ENCODE measurements around the gene SORL1.

Gene SORL1

GRCh38 chr11:121451986-121452608 lies at the start of gene SORL1:
Gene SORL1 (plus strand): TSS chr11:121452314. CDS start chr11:121452332, 18 bp downstream.
- TF ChIP-seq CEBPB (IDR thresholded peaks at IDR 0.05) (no peak), ZBTB7A (IDR thresholded peaks at IDR 0.05; ENCODE audit: low read depth) (no peak; the same call in 1 of the 2 replicates), RAD21 (IDR thresholded peaks at IDR 0.05; ENCODE audit: low read depth) (peak; percentile 63), CREB1 (IDR thresholded peaks at IDR 0.05; ENCODE audit: low read depth) (no peak), FOXM1 (IDR thresholded peaks at IDR 0.05; ENCODE audit: borderline replicate concordance, low read depth) (no peak), MAX (IDR thresholded peaks at IDR 0.05) (peak; percentile 52; the same call in 1 of the 2 replicates), EP300 (IDR thresholded peaks at IDR 0.05; ENCODE audit: borderline replicate concordance) (no peak), TAF1 (IDR thresholded peaks at IDR 0.05; ENCODE audit: low read depth) (peak; percentile 83; the same call in 1 of the 2 replicates), EGR1 (IDR thresholded peaks at IDR 0.05) (no peak), YY1 (IDR thresholded peaks at IDR 0.05; ENCODE audit: low read depth) (peak; percentile 91), TEAD4 (IDR thresholded peaks at IDR 0.05) (peak; percentile 97), TCF12 (IDR thresholded peaks at IDR 0.05; ENCODE audit: low read depth) (no peak), NFIC (IDR thresholded peaks at IDR 0.05) (0 out of 2 replicates have a peak, but pooled peaks have one; percentile 8)
- TF ChIP-seq, protein P1, sequence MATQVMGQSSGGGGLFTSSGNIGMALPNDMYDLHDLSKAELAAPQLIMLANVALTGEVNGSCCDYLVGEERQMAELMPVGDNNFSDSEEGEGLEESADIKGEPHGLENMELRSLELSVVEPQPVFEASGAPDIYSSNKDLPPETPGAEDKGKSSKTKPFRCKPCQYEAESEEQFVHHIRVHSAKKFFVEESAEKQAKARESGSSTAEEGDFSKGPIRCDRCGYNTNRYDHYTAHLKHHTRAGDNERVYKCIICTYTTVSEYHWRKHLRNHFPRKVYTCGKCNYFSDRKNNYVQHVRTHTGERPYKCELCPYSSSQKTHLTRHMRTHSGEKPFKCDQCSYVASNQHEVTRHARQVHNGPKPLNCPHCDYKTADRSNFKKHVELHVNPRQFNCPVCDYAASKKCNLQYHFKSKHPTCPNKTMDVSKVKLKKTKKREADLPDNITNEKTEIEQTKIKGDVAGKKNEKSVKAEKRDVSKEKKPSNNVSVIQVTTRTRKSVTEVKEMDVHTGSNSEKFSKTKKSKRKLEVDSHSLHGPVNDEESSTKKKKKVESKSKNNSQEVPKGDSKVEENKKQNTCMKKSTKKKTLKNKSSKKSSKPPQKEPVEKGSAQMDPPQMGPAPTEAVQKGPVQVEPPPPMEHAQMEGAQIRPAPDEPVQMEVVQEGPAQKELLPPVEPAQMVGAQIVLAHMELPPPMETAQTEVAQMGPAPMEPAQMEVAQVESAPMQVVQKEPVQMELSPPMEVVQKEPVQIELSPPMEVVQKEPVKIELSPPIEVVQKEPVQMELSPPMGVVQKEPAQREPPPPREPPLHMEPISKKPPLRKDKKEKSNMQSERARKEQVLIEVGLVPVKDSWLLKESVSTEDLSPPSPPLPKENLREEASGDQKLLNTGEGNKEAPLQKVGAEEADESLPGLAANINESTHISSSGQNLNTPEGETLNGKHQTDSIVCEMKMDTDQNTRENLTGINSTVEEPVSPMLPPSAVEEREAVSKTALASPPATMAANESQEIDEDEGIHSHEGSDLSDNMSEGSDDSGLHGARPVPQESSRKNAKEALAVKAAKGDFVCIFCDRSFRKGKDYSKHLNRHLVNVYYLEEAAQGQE (IDR thresholded peaks at IDR 0.05; ENCODE audit: low read depth) = no peak
- TF ChIP-seq, protein P2, sequence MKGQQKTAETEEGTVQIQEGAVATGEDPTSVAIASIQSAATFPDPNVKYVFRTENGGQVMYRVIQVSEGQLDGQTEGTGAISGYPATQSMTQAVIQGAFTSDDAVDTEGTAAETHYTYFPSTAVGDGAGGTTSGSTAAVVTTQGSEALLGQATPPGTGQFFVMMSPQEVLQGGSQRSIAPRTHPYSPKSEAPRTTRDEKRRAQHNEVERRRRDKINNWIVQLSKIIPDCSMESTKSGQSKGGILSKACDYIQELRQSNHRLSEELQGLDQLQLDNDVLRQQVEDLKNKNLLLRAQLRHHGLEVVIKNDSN (IDR thresholded peaks at IDR 0.05) = peak; percentile 72

GRCh38 chr11:121405646-121406045 lies 46.5 kb upstream of the SORL1 start:
- TF ChIP-seq TEAD4 (IDR thresholded peaks at IDR 0.05) = no peak
- TF ChIP-seq TCF12 (IDR thresholded peaks at IDR 0.05; ENCODE audit: low read depth) = no peak
- TF ChIP-seq, protein P2 (IDR thresholded peaks at IDR 0.05) = no peak
- TF ChIP-seq, protein P1 (IDR thresholded peaks at IDR 0.05; ENCODE audit: low read depth) = no peak
- TF ChIP-seq TAF1 (IDR thresholded peaks at IDR 0.05; ENCODE audit: low read depth) = no peak
- no peak for TF ChIP-seq CEBPB (IDR thresholded peaks at IDR 0.05)
- TF ChIP-seq YY1 (IDR thresholded peaks at IDR 0.05; ENCODE audit: low read depth) = no peak
- no peak for TF ChIP-seq MAX (IDR thresholded peaks at IDR 0.05)
- no peak for TF ChIP-seq FOXM1 (IDR thresholded peaks at IDR 0.05; ENCODE audit: borderline replicate concordance, low read depth)
- no peak for TF ChIP-seq EP300 (IDR thresholded peaks at IDR 0.05; ENCODE audit: borderline replicate concordance)
- no peak for TF ChIP-seq ZBTB7A (IDR thresholded peaks at IDR 0.05; ENCODE audit: low read depth)
- no peak for TF ChIP-seq CREB1 (IDR thresholded peaks at IDR 0.05; ENCODE audit: low read depth)
- no peak for TF ChIP-seq NFIC (IDR thresholded peaks at IDR 0.05)
- no peak for TF ChIP-seq RAD21 (IDR thresholded peaks at IDR 0.05; ENCODE audit: low read depth)
- no peak for TF ChIP-seq EGR1 (IDR thresholded peaks at IDR 0.05)

DNA sequence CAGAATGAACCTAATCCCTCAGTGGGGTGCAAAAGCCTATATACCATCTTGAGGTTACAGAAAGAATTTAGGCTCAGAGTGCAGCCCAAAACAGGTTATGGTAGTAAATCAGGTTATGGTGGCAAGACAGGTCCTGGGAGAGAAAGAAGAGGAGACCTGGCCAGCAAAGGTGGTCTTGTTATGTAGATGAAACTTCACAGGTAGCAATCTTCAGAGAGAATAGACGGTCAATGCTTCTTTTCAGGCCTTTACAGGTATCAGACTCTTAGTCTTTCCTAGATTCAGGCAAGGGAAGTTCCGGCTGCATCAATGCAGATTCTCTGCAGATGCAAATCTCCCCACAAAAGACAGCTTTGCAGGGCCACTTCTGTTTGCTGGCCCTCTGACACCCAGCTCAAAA lies 45.8 kb upstream of the SORL1 start:
- TF ChIP-seq CREB1 (IDR thresholded peaks at IDR 0.05; ENCODE audit: low read depth) = no peak
- no peak for TF ChIP-seq EP300 (IDR thresholded peaks at IDR 0.05; ENCODE audit: borderline replicate concordance)
- TF ChIP-seq CEBPB (IDR thresholded peaks at IDR 0.05) = no peak
- TF ChIP-seq TAF1 (IDR thresholded peaks at IDR 0.05; ENCODE audit: low read depth) = no peak
- no peak for TF ChIP-seq TEAD4 (IDR thresholded peaks at IDR 0.05)
- no peak for TF ChIP-seq FOXM1 (IDR thresholded peaks at IDR 0.05; ENCODE audit: borderline replicate concordance, low read depth)
- TF ChIP-seq ZBTB7A (IDR thresholded peaks at IDR 0.05; ENCODE audit: low read depth) = no peak
- no peak for TF ChIP-seq NFIC (IDR thresholded peaks at IDR 0.05)
- TF ChIP-seq, protein P2 (IDR thresholded peaks at IDR 0.05) = no peak
- no peak for TF ChIP-seq EGR1 (IDR thresholded peaks at IDR 0.05)

GRCh38 chr11:121408830-121409229 lies 43.3 kb upstream of the SORL1 start:
- TF ChIP-seq MAX (IDR thresholded peaks at IDR 0.05) (no peak), NFIC (IDR thresholded peaks at IDR 0.05) (no peak), EGR1 (IDR thresholded peaks at IDR 0.05) (no peak), ZBTB7A (IDR thresholded peaks at IDR 0.05; ENCODE audit: low read depth) (no peak), FOXM1 (IDR thresholded peaks at IDR 0.05; ENCODE audit: borderline replicate concordance, low read depth) (no peak), TEAD4 (IDR thresholded peaks at IDR 0.05) (no peak), CEBPB (IDR thresholded peaks at IDR 0.05) (no peak), EP300 (IDR thresholded peaks at IDR 0.05; ENCODE audit: borderline replicate concordance) (no peak), RAD21 (IDR thresholded peaks at IDR 0.05; ENCODE audit: low read depth) (no peak), TCF12 (IDR thresholded peaks at IDR 0.05; ENCODE audit: low read depth) (no peak)
- TF ChIP-seq, protein P2 (IDR thresholded peaks at IDR 0.05) = no peak
- TF ChIP-seq, protein P1 (IDR thresholded peaks at IDR 0.05; ENCODE audit: low read depth) = no peak
